HepG2 (cell line): ENCODE data around the gene CMIP. TPM values are rescaled to one million over a fixed set of nuclear protein-coding genes. Genes with fewer than 3 reads are reported as not detected.

Experiments
- ARNTL ChIP-seq: sonication (generic); formaldehyde crosslinking; IDR thresholded peaks from 2 replicates; pipeline ENCODE4 v1.4.0; 2020; ENCODE audit warnings: mild to moderate bottlenecking, missing genetic modification reagents
- ATAD3A ChIP-seq: sonication (generic); formaldehyde crosslinking; IDR thresholded peaks from 2 replicates; pipeline ENCODE4 v1.4.0; 2020; ENCODE audit warnings: missing genetic modification reagents
- CCAR2 ChIP-seq: fragments of 200-400 bp; formaldehyde crosslinking; optimal IDR thresholded peaks from 2 replicates; pipeline ENCODE3; 2018; ENCODE audit warnings: low read depth, mild to moderate bottlenecking, low read length, moderate library complexity
- ELF3 ChIP-seq: IDR thresholded peaks from 2 replicates; pipeline ENCODE4 v1.6.1; 2016; ENCODE audit warnings: missing genetic modification reagents, missing compliant biosample characterization
- FOSL2 ChIP-seq: sonication (generic); formaldehyde crosslinking; IDR thresholded peaks from 2 replicates; pipeline ENCODE4 v1.4.0; 2020; ENCODE audit warnings: missing genetic modification reagents
- FOXA3 ChIP-seq: IDR thresholded peaks from 2 replicates; pipeline ENCODE4 v1.6.1; 2016; ENCODE audit warnings: missing genetic modification reagents, missing compliant biosample characterization
- HNRNPK ChIP-seq: fragments of 200-400 bp; formaldehyde crosslinking; IDR thresholded peaks from 2 replicates; pipeline ENCODE4 v1.6.1; 2018; ENCODE audit warnings: low read length, low read depth, moderate library complexity, mild to moderate bottlenecking; ENCODE audit not compliant: poor library complexity, severe bottlenecking
- IRX3 ChIP-seq: sonication (generic); formaldehyde crosslinking; IDR thresholded peaks from 2 replicates; pipeline ENCODE4 v1.8.1; 2023; ENCODE audit warnings: mild to moderate bottlenecking, low read depth, missing genetic modification reagents, borderline replicate concordance
- JARID2 ChIP-seq: sonication (generic); formaldehyde crosslinking; IDR thresholded peaks from 2 replicates; pipeline ENCODE4 v1.8.1; 2023; ENCODE audit warnings: missing genetic modification reagents, inconsistent platforms; ENCODE audit not compliant: insufficient replicate concordance
- KMT2B ChIP-seq: IDR thresholded peaks from 2 replicates; pipeline ENCODE4 v1.6.1; 2016; ENCODE audit warnings: missing genetic modification reagents, missing compliant biosample characterization
- MTA1 ChIP-seq: sonication (generic); formaldehyde crosslinking; IDR thresholded peaks from 2 replicates; pipeline ENCODE4 v1.4.0; 2020; ENCODE audit warnings: missing genetic modification reagents, mild to moderate bottlenecking, borderline replicate concordance
- NR1H2 ChIP-seq: sonication (generic); formaldehyde crosslinking; IDR thresholded peaks from 2 replicates; pipeline ENCODE4 v1.8.1; 2022; ENCODE audit warnings: low read depth, missing genetic modification reagents, borderline replicate concordance
- SRY ChIP-seq: sonication (generic); formaldehyde crosslinking; IDR thresholded peaks from 2 replicates; pipeline ENCODE4 v1.8.0; 2022; ENCODE audit warnings: mild to moderate bottlenecking, missing genetic modification reagents
- TOE1 ChIP-seq: sonication (generic); formaldehyde crosslinking; IDR thresholded peaks from 2 replicates; pipeline ENCODE4 v1.4.0; 2020; ENCODE audit warnings: mild to moderate bottlenecking, missing genetic modification reagents
- ZFP36L1 ChIP-seq: sonication (generic); formaldehyde crosslinking; IDR thresholded peaks from 2 replicates; pipeline ENCODE4 v1.8.0; 2022; ENCODE audit warnings: mild to moderate bottlenecking, missing genetic modification reagents, moderate library complexity
- ZKSCAN1 ChIP-seq: fragments of 150-350 bp; IDR thresholded peaks from 2 replicates; pipeline ENCODE4 v1.6.1; 2014; ENCODE audit warnings: low read length
- ZNF205 ChIP-seq: IDR thresholded peaks from 2 replicates; pipeline ENCODE4 v1.6.1; 2018; ENCODE audit warnings: missing biosample characterization, missing genetic modification reagents
- ZNF468 ChIP-seq: sonication (generic); formaldehyde crosslinking; IDR thresholded peaks from 2 replicates; pipeline ENCODE4 v1.8.0; 2022; ENCODE audit warnings: mild to moderate bottlenecking, moderate library complexity, missing genetic modification reagents
- ZNF549 ChIP-seq: sonication (generic); formaldehyde crosslinking; IDR thresholded peaks from 2 replicates; pipeline ENCODE4 v1.5.0; 2020; ENCODE audit warnings: missing genetic modification reagents
- ZNF564 ChIP-seq: sonication (generic); formaldehyde crosslinking; IDR thresholded peaks from 2 replicates; pipeline ENCODE4 v1.8.1; 2023; ENCODE audit warnings: mild to moderate bottlenecking, missing genetic modification reagents
- ZNF709 ChIP-seq: sonication (generic); formaldehyde crosslinking; IDR thresholded peaks from 2 replicates; pipeline ENCODE4 v1.5.0; 2020; ENCODE audit warnings: mild to moderate bottlenecking, missing genetic modification reagents
- ZNF724P ChIP-seq: sonication (generic); formaldehyde crosslinking; IDR thresholded peaks from 2 replicates; pipeline ENCODE4 v1.8.0; 2022; ENCODE audit warnings: missing genetic modification reagents, borderline replicate concordance
- ZNF737 ChIP-seq: sonication (generic); formaldehyde crosslinking; IDR thresholded peaks from 2 replicates; pipeline ENCODE4 v1.5.0; 2020; ENCODE audit warnings: missing genetic modification reagents, mild to moderate bottlenecking, borderline replicate concordance
- polyA plus RNA-seq, 8 experiments: library from polyadenylated mRNA; depleted of rRNA in 3 of 8; stranded (reverse) in 7 of 8; unstranded in 1 of 8; fragments of >200 nt; fragmentation: Illumina TruSeq in 4 of 8; extraction: Trizol in 4 of 8; gene quantifications; 2 replicates each; pipeline versions ENCODE4 v1.2.1 to v1.2.3, GENCODE V29; 2011 to 2016; ENCODE audit warnings: low read depth in 4 of 8, missing spikeins in 1 of 8, mixed read lengths in 1 of 8; ENCODE audit not compliant: insufficient read depth in 1 of 8
- total RNA-seq, 5 experiments: library from RNA; depleted of rRNA; stranded (reverse); fragments of >200 nt; fragmentation: Illumina TruSeq; extraction: Trizol; gene quantifications; 2 replicates each; pipeline ENCODE4 v1.2.3, GENCODE V29; 2016; ENCODE audit warnings: low read depth in 1 of 5
- TF ChIP-seq, protein P1 (sequence below): sonication (generic); formaldehyde crosslinking; IDR thresholded peaks from 2 replicates; pipeline ENCODE4 v1.5.0; 2020; ENCODE audit warnings: mild to moderate bottlenecking, missing genetic modification reagents
- TF ChIP-seq, protein P2 (sequence below): sonication (generic); formaldehyde crosslinking; conservative IDR thresholded peaks from 2 replicates; pipeline ENCODE4 v1.5.0; 2020; ENCODE audit warnings: missing genetic modification reagents
- TF ChIP-seq, protein P3 (sequence below): sonication (generic); formaldehyde crosslinking; IDR thresholded peaks from 2 replicates; pipeline ENCODE4 v1.8.1; 2023; ENCODE audit warnings: mild to moderate bottlenecking, missing genetic modification reagents

CMIP gene
- total and polyA plus RNA-seq, 2 of the 13 experiments (the other 11 are each of a cell fraction or from before 2014, with no cell fraction given) = 10.9 to 18.1 TPM

DNA sequence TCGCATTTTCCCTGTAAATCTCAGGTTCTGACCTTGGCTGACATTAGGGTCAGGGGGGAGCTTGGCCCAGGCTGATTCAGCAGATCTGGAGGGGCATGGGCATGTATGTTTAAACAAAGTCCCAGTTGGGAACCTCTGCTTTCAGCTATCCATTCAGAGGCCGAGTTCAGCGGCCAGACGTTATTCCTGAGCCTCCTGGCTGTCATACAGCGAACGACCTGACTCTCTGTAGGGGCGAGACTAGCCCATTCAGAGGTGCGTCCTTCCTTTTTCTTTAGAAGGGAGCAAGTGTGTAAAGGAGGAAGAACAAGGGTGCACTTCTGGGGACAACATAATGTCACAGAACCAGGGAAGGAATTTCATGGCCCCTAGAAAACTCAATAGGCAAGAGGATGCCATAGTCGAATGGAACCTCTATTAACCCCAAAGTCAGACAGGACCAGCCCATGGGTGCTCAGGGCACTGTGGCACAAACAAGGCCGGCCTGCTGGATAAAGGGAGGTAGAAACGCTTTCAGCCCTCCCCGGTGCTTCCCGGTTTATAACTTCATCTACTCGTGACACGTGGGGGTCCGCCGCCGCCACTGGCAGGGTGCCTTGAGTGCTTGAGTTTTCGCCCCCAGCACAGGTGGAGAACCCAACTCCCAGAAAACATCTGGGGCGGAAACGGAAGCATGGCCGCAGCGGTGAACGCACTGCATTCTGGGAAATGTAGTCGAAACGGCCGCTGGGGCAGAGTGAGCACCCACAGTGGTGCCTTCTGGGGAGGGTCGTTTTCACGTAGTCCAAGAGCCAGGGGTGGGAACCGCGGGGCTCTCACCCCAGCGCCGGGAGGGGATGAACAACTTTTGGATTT is 301.3 kb downstream of the CMIP start (continued):
- TF ChIP-seq, protein P1, sequence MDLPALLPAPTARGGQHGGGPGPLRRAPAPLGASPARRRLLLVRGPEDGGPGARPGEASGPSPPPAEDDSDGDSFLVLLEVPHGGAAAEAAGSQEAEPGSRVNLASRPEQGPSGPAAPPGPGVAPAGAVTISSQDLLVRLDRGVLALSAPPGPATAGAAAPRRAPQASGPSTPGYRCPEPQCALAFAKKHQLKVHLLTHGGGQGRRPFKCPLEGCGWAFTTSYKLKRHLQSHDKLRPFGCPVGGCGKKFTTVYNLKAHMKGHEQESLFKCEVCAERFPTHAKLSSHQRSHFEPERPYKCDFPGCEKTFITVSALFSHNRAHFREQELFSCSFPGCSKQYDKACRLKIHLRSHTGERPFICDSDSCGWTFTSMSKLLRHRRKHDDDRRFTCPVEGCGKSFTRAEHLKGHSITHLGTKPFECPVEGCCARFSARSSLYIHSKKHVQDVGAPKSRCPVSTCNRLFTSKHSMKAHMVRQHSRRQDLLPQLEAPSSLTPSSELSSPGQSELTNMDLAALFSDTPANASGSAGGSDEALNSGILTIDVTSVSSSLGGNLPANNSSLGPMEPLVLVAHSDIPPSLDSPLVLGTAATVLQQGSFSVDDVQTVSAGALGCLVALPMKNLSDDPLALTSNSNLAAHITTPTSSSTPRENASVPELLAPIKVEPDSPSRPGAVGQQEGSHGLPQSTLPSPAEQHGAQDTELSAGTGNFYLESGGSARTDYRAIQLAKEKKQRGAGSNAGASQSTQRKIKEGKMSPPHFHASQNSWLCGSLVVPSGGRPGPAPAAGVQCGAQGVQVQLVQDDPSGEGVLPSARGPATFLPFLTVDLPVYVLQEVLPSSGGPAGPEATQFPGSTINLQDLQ = peak; percentile 63; the same call in 1 of the 2 replicates
- TF ChIP-seq ARNTL (CRISPR knock-in tag) (peak; percentile 15; the same call in 1 of the 2 replicates), TOE1 (CRISPR knock-in tag) (no peak), ZNF709 (CRISPR knock-in tag) (no peak), ZKSCAN1 (no peak), JARID2 (CRISPR knock-in tag) (no peak), ZNF549 (CRISPR knock-in tag) (no peak), ZNF737 (CRISPR knock-in tag) (no peak), NR1H2 (CRISPR knock-in tag) (no peak), IRX3 (CRISPR knock-in tag) (no peak), ZNF564 (CRISPR knock-in tag) (no peak), HNRNPK (no peak), KMT2B (CRISPR knock-in tag) (peak; percentile 32; the same call in 1 of the 2 replicates), FOSL2 (CRISPR knock-in tag) (0 out of 2 replicates have a peak, but pooled peaks have one; percentile 3), ZFP36L1 (CRISPR knock-in tag) (no peak), FOXA3 (CRISPR knock-in tag) (0 out of 2 replicates have a peak, but pooled peaks have one; percentile 25), SRY (CRISPR knock-in tag) (no peak), ZNF724P (no peak), CCAR2 (no peak), ZNF205 (no peak), ELF3 (CRISPR knock-in tag) (peak; percentile 52), ZNF468 (CRISPR knock-in tag) (no peak), MTA1 (CRISPR knock-in tag) (no peak; the same call in 1 of the 2 replicates), ATAD3A (no peak)
- TF ChIP-seq, protein P2, sequence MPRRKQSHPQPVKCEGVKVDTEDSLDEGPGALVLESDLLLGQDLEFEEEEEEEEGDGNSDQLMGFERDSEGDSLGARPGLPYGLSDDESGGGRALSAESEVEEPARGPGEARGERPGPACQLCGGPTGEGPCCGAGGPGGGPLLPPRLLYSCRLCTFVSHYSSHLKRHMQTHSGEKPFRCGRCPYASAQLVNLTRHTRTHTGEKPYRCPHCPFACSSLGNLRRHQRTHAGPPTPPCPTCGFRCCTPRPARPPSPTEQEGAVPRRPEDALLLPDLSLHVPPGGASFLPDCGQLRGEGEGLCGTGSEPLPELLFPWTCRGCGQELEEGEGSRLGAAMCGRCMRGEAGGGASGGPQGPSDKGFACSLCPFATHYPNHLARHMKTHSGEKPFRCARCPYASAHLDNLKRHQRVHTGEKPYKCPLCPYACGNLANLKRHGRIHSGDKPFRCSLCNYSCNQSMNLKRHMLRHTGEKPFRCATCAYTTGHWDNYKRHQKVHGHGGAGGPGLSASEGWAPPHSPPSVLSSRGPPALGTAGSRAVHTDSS = peak; percentile 68; the same call in 1 of the 2 replicates
- TF ChIP-seq, protein P3, sequence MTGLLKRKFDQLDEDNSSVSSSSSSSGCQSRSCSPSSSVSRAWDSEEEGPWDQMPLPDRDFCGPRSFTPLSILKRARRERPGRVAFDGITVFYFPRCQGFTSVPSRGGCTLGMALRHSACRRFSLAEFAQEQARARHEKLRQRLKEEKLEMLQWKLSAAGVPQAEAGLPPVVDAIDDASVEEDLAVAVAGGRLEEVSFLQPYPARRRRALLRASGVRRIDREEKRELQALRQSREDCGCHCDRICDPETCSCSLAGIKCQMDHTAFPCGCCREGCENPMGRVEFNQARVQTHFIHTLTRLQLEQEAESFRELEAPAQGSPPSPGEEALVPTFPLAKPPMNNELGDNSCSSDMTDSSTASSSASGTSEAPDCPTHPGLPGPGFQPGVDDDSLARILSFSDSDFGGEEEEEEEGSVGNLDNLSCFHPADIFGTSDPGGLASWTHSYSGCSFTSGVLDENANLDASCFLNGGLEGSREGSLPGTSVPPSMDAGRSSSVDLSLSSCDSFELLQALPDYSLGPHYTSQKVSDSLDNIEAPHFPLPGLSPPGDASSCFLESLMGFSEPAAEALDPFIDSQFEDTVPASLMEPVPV = no peak
